ENCODE data around the gene LSP1. TPM values are rescaled to one million over a fixed set of nuclear protein-coding genes. Genes with fewer than 3 reads are reported as not detected.
A peak's percentile ranks its signal among the peaks of the same experiment; 100 is the strongest.

The LSP1 gene
- total and polyA plus RNA-seq, 2 of the 13 experiments (the other 11 are each of a cell fraction or from before 2014, with no cell fraction given) = 0.59 to 1.00 TPM

DNA sequence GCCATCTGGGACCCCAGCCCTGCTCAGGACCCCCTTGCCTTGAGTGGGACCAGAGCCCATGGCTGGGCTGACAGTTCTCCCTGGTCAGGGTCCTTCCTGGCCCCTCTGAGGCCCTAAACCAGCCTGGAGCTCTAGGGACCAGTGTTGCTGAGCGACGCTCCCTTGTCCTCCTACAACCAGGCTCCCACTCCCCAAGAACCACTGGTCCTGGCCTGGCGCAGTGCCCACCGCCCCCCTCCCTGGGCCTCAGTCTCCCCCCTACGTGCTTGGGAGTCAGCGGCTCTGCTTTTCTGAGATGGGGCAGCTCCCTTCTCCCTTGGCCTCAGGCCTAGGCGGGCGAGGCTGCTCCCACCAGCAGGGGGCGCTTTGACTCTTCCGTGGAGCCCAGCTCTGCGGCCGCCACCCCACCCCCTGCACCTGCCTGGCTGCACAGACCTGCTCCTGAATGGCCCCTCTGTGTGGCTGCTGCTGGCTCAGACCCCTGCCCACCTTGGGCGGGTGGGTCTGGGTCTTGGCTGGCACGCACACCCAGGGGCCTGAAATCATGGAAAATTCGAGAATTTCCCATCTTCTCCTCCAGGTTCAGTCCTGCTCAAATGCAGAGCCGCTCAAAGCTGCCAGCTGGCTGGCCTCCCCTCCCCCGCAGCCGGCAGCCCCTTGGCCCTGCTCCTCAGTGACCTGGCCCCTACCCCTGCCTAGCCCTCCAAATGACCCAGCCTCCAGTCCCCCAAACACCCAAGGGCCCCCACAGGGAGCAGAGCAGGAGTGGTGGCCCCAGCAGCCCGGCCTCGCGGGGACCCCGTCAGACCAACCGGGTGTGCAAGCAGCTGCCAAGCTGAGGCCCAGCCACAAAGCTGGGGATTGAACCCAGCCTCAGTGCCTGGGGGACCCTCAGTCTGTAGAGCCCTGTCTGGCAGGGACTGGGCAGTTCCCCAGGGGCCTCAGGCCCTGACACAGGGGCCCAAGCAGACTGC is 29.7 kb downstream of the LSP1 start (continued):
- TF ChIP-seq, protein P1, sequence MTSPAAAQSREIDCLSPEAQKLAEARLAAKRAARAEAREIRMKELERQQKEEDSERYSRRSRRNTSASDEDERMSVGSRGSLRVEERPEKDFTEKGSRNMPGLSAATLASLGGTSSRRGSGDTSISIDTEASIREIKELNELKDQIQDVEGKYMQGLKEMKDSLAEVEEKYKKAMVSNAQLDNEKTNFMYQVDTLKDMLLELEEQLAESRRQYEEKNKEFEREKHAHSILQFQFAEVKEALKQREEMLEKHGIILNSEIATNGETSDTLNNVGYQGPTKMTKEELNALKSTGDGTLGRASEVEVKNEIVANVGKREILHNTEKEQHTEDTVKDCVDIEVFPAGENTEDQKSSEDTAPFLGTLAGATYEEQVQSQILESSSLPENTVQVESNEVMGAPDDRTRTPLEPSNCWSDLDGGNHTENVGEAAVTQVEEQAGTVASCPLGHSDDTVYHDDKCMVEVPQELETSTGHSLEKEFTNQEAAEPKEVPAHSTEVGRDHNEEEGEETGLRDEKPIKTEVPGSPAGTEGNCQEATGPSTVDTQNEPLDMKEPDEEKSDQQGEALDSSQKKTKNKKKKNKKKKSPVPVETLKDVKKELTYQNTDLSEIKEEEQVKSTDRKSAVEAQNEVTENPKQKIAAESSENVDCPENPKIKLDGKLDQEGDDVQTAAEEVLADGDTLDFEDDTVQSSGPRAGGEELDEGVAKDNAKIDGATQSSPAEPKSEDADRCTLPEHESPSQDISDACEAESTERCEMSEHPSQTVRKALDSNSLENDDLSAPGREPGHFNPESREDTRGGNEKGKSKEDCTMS (CRISPR knock-in tag; conservative IDR thresholded peaks at IDR 0.05) = no peak
- peak; percentile 62; the same call in 1 of the 2 replicates for TF ChIP-seq ZBTB7A (CRISPR knock-in tag; IDR thresholded peaks at IDR 0.05)
- no peak for TF ChIP-seq ELF4 (CRISPR knock-in tag; IDR thresholded peaks at IDR 0.05; ENCODE audit: borderline replicate concordance)
- TF ChIP-seq MYC (CRISPR knock-in tag; IDR thresholded peaks at IDR 0.05; ENCODE audit: borderline replicate concordance) = 0 out of 2 replicates have a peak, but pooled peaks have one; percentile 9
- no peak for TF ChIP-seq NAIF1 (CRISPR knock-in tag; IDR thresholded peaks at IDR 0.05; ENCODE audit: borderline replicate concordance)
- no peak for TF ChIP-seq ZNF879 (CRISPR knock-in tag; IDR thresholded peaks at IDR 0.05)
- TF ChIP-seq TCF12 (IDR thresholded peaks at IDR 0.05) = no peak
- no peak; the same call in 1 of the 2 replicates for TF ChIP-seq TCF12 (CRISPR knock-in tag; IDR thresholded peaks at IDR 0.05)
- TF ChIP-seq NCOA2 (CRISPR knock-in tag; IDR thresholded peaks at IDR 0.05) = no peak
- TF ChIP-seq ERF (CRISPR knock-in tag; IDR thresholded peaks at IDR 0.05) = peak; percentile 48; the same call in 1 of the 2 replicates
- TF ChIP-seq, protein P2, sequence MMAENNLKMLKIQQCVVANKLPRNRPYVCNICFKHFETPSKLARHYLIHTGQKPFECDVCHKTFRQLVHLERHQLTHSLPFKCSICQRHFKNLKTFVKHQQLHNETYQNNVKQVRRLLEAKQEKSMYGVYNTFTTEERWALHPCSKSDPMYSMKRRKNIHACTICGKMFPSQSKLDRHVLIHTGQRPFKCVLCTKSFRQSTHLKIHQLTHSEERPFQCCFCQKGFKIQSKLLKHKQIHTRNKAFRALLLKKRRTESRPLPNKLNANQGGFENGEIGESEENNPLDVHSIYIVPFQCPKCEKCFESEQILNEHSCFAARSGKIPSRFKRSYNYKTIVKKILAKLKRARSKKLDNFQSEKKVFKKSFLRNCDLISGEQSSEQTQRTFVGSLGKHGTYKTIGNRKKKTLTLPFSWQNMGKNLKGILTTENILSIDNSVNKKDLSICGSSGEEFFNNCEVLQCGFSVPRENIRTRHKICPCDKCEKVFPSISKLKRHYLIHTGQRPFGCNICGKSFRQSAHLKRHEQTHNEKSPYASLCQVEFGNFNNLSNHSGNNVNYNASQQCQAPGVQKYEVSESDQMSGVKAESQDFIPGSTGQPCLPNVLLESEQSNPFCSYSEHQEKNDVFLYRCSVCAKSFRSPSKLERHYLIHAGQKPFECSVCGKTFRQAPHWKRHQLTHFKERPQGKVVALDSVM (CRISPR knock-in tag; IDR thresholded peaks at IDR 0.05) = no peak
- TF ChIP-seq XBP1 (CRISPR knock-in tag; IDR thresholded peaks at IDR 0.05) = no peak
- no peak for TF ChIP-seq SCMH1 (CRISPR knock-in tag; IDR thresholded peaks at IDR 0.05; ENCODE audit: borderline replicate concordance)
- 0 out of 2 replicates have a peak, but pooled peaks have one; percentile 31 for TF ChIP-seq ZNF333 (CRISPR knock-in tag; IDR thresholded peaks at IDR 0.05; ENCODE audit: borderline replicate concordance)
- peak; percentile 43; the same call in 1 of the 2 replicates for TF ChIP-seq ZSCAN9 (CRISPR knock-in tag; IDR thresholded peaks at IDR 0.05; ENCODE audit: borderline replicate concordance)
- no peak for TF ChIP-seq PHF20 (CRISPR knock-in tag; IDR thresholded peaks at IDR 0.05)
- 0 out of 2 replicates have a peak, but pooled peaks have one; percentile 40 for TF ChIP-seq MED1 (CRISPR knock-in tag; IDR thresholded peaks at IDR 0.05)
- peak; percentile 73 for TF ChIP-seq XRCC5 (optimal IDR thresholded peaks at IDR 0.05; ENCODE audit: low read length)
- TF ChIP-seq ZNF230 (CRISPR knock-in tag; IDR thresholded peaks at IDR 0.05) = no peak
- no peak for TF ChIP-seq NFE2L2 (IDR thresholded peaks at IDR 0.05; ENCODE audit: low read length)
- TF ChIP-seq HOXA7 (CRISPR knock-in tag; IDR thresholded peaks at IDR 0.05) = no peak
- TF ChIP-seq, protein P3, sequence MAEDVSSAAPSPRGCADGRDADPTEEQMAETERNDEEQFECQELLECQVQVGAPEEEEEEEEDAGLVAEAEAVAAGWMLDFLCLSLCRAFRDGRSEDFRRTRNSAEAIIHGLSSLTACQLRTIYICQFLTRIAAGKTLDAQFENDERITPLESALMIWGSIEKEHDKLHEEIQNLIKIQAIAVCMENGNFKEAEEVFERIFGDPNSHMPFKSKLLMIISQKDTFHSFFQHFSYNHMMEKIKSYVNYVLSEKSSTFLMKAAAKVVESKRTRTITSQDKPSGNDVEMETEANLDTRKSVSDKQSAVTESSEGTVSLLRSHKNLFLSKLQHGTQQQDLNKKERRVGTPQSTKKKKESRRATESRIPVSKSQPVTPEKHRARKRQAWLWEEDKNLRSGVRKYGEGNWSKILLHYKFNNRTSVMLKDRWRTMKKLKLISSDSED (CRISPR knock-in tag; IDR thresholded peaks at IDR 0.05) = no peak

Data from HepG2 (cell line).